Activated CD4-positive, alpha-beta memory T cell treated with anti-CD3 and anti-CD28 coated beads, Interleukin-2, amount 10 ng/mL, durations not matched to agents 7 days and 5 days (primary cell): Measurements from ENCODE around the gene TMEM181. TPM values are rescaled to one million over a fixed set of nuclear protein-coding genes. Genes with fewer than 3 reads are reported as not detected.
"Not testable (repeated sequence)": the region's sequence is repeated elsewhere in the genome, so short reads cannot be mapped to it uniquely, and the experiment has no call there.

Experiments
- CTCF ChIA-PET: fragments of 350-600 bp; sonication (Branson Sonifier 250); formaldehyde crosslinking; loops from one replicate; lab custom pipeline; 2021; ENCODE audit warnings: antibody characterized with exemption, inconsistent platforms; lab: Charles Lee
- POLR2A ChIA-PET: fragments of 350-600 bp; sonication (Branson Sonifier 250); formaldehyde crosslinking; loops from one replicate; lab custom pipeline; 2021; ENCODE audit warnings: antibody characterized with exemption; lab: Charles Lee
- DNase-seq: peaks from one replicate; pipeline ENCODE4 v3.0.0-alpha.2; 2020
- H3K27ac Mint-ChIP-seq: one replicate; pipeline ENCODE4 v1.8.0; 2021; ENCODE audit warnings: mild to moderate bottlenecking, mixed read lengths
- H3K27me3 Mint-ChIP-seq: one replicate; pipeline ENCODE4 v1.8.0; 2021; ENCODE audit warnings: mixed read lengths
- H3K36me3 Mint-ChIP-seq: one replicate; pipeline ENCODE4 v1.8.0; 2021; ENCODE audit warnings: low read depth, mixed read lengths
- H3K4me1 Mint-ChIP-seq: one replicate; pipeline ENCODE4 v1.8.0; 2021; ENCODE audit warnings: mixed read lengths
- H3K4me3 Mint-ChIP-seq: one replicate; pipeline ENCODE4 v1.8.0; 2021; ENCODE audit warnings: mild to moderate bottlenecking, mixed read lengths
- H3K9me3 Mint-ChIP-seq: one replicate; pipeline ENCODE4 v1.8.0; 2021; ENCODE audit warnings: mixed read lengths
- total RNA-seq, 2 experiments: library from RNA; stranded (reverse); gene quantifications; one replicate each; pipeline ENCODE4 v1.2.3, GENCODE V29; 2021

The TMEM181 gene
- total RNA-seq, 2 experiments from 2014 or later = 20.2 to 20.5 TPM

GRCh38 chr6:158642097-158642601, 82.3 kb downstream of the TMEM181 start:
- Mint-ChIP-seq H3K4me3 (peak overlapping the region; percentile 100), H3K27ac (peak overlapping the region; percentile 97), H3K4me1 (peaks cover 72% of the 10 kb centered on the region), H3K9me3 (no peaks in the 10 kb centered on the region), H3K36me3 (peaks cover 53% of the 10 kb centered on the region), H3K27me3 (no peaks in the 10 kb centered on the region)
- ChIA-PET POLR2A (interaction anchor here (1.9 to 10.2 kb wide), 5 partner anchors 10 to 74 kb away, joined by 6 to 192 read pairs (median 18); partner anchors contain the start of gene SYTL3), CTCF (interaction anchor here (0.8 to 5.0 kb wide), 2 partner anchors 18 to 49 kb away, joined by 4 to 51 read pairs; no protein-coding TSS in a partner anchor)
- peak; percentile 15 for DNase-seq

GRCh38 chr6:158643836-158644230, 83.9 kb downstream of the TMEM181 start:
- DNase-seq = no peak
- Mint-ChIP-seq H3K27ac (peak overlapping the region; percentile 97), H3K36me3 (peaks cover 43% of the 10 kb centered on the region), H3K4me3 (peak overlapping the region; percentile 100), H3K9me3 (no peaks in the 10 kb centered on the region), H3K27me3 (no peaks in the 10 kb centered on the region), H3K4me1 (peaks cover 75% of the 10 kb centered on the region)
- POLR2A ChIA-PET = interaction anchor here (0.9 to 10.2 kb wide), 29 partner anchors 8 to 437 kb away, joined by 3 to 192 read pairs (median 7); partner anchors contain the start of genes SYTL3, TAGAP and TMEM181
- CTCF ChIA-PET = interaction anchor here (0.8 to 5.0 kb wide), 12 partner anchors 9 to 431 kb away, joined by 3 to 51 read pairs (median 6); no protein-coding TSS in a partner anchor

GRCh38 chr6:158644231-158645063, 84.6 kb downstream of the TMEM181 start, which contains the start of gene DYNLT1:
Gene DYNLT1, minus strand, starts transcription at chr6:158644743. Its CDS starts 35 bp downstream, at chr6:158644708.
- DNase-seq = peak; percentile 92
- no peaks in the 10 kb centered on the region for H3K27me3 Mint-ChIP-seq
- POLR2A ChIA-PET = interaction anchor here (0.7 to 10.2 kb wide), 35 partner anchors 7 to 438 kb away, joined by 3 to 192 read pairs (median 5); partner anchors contain the start of genes SYTL3, TAGAP and TMEM181
- peaks cover 75% of the 10 kb centered on the region for H3K4me1 Mint-ChIP-seq
- CTCF ChIA-PET = interaction anchor here (0.8 to 5.0 kb wide), 13 partner anchors 8 to 432 kb away, joined by 3 to 51 read pairs (median 6); no protein-coding TSS in a partner anchor
- H3K4me3 Mint-ChIP-seq = peak within 1 kb of the TSS; percentile 100
- peak within 1 kb of the TSS; percentile 97 for H3K27ac Mint-ChIP-seq
- H3K36me3 Mint-ChIP-seq = peaks cover 37% of the 10 kb centered on the region
- H3K9me3 Mint-ChIP-seq = no peaks in the 10 kb centered on the region

GRCh38 chr6:158645064-158646022, 85.5 kb downstream of the TMEM181 start:
- peak overlapping the region; percentile 100 for H3K4me3 Mint-ChIP-seq
- H3K36me3 Mint-ChIP-seq = peaks cover 30% of the 10 kb centered on the region
- ChIA-PET POLR2A (interaction anchor here (0.9 to 10.2 kb wide), 27 partner anchors 7 to 438 kb away, joined by 3 to 192 read pairs (median 7); partner anchors contain the start of genes SYTL3 and TAGAP), CTCF (interaction anchor here (0.7 to 5.0 kb wide), 10 partner anchors 7 to 433 kb away, joined by 3 to 51 read pairs (median 6); no protein-coding TSS in a partner anchor)
- peak overlapping the region; percentile 76 for H3K27ac Mint-ChIP-seq
- peak; percentile 44 for DNase-seq
- no peaks in the 10 kb centered on the region for H3K9me3 Mint-ChIP-seq
- H3K4me1 Mint-ChIP-seq = peaks cover 69% of the 10 kb centered on the region
- H3K27me3 Mint-ChIP-seq = no peaks in the 10 kb centered on the region

- Mint-ChIP-seq H3K4me3 (peak overlapping the region; percentile 100), H3K27ac (peak overlapping the region; percentile 76), H3K27me3 (no peaks in the 10 kb centered on the region), H3K36me3 (peaks cover 28% of the 10 kb centered on the region), H3K9me3 (no peaks in the 10 kb centered on the region), H3K4me1 (peaks cover 66% of the 10 kb centered on the region)
- CTCF ChIA-PET = interaction anchor here (1.3 to 5.0 kb wide), 4 partner anchors 13 to 224 kb away, joined by 3 to 51 read pairs (median 24); no protein-coding TSS in a partner anchor
- DNase-seq = peak; percentile 15
- POLR2A ChIA-PET = interaction anchor here (1.0 to 10.2 kb wide), 9 partner anchors 6 to 436 kb away, joined by 3 to 192 read pairs (median 7); partner anchors contain the start of genes SYTL3 and TAGAP
These were observed 86.4 kb downstream of the TMEM181 start for GRCh38 chr6:158646023-158646910.

GRCh38 chr6:158647501-158647900, 87.6 kb downstream of the TMEM181 start:
- POLR2A ChIA-PET = interaction anchor here (1.3 to 9.9 kb wide), 4 partner anchors 13 to 397 kb away, joined by 3 to 105 read pairs (median 5); partner anchors contain the start of gene TAGAP
- CTCF ChIA-PET = interaction anchor here (3.6 kb wide), 1 partner anchor 12 kb away, joined by 21 read pairs; no protein-coding TSS in a partner anchor
- H3K27me3 Mint-ChIP-seq = no peaks in the 10 kb centered on the region
- peaks cover 61% of the 10 kb centered on the region for H3K4me1 Mint-ChIP-seq
- no peak for DNase-seq
- peaks cover 21% of the 10 kb centered on the region for H3K36me3 Mint-ChIP-seq
- no peaks in the 10 kb centered on the region for H3K9me3 Mint-ChIP-seq
- no peak overlapping the region for H3K4me3 Mint-ChIP-seq
- H3K27ac Mint-ChIP-seq = no peak overlapping the region

- Mint-ChIP-seq H3K9me3 (no peaks in the 10 kb centered on the region), H3K4me3 (peak overlapping the region; percentile 73), H3K36me3 (peaks cover 26% of the 10 kb centered on the region), H3K27ac (peak overlapping the region; percentile 90), H3K4me1 (peaks cover 68% of the 10 kb centered on the region), H3K27me3 (no peaks in the 10 kb centered on the region)
- ChIA-PET POLR2A (interaction anchor here (1.2 to 9.9 kb wide), 9 partner anchors 7 to 396 kb away, joined by 3 to 192 read pairs (median 10); partner anchors contain the start of genes DYNLT1 and TMEM181), CTCF (interaction anchor here (3.6 kb wide), 1 partner anchor 11 kb away, joined by 21 read pairs; no protein-coding TSS in a partner anchor)
- no peak for DNase-seq
These were observed 88.8 kb downstream of the TMEM181 start for GRCh38 chr6:158648682-158649131.

- POLR2A ChIA-PET = interaction anchor here (0.7 to 9.9 kb wide), 18 partner anchors 8 to 442 kb away, joined by 3 to 192 read pairs (median 5); partner anchors contain the start of genes DYNLT1, EZR and TMEM181
- peak; percentile 82 for DNase-seq
These were observed 89.6 kb downstream of the TMEM181 start, which contains the start of gene SYTL3 for GRCh38 chr6:158649289-158650143. Gene SYTL3, plus strand, starts transcription at chr6:158650054. Its CDS starts 13,215 bp downstream, at chr6:158663269.

GRCh38 chr6:158651981-158652737, 92.3 kb downstream of the TMEM181 start:
- peak overlapping the region; percentile 75 for H3K4me3 Mint-ChIP-seq
- H3K27me3 Mint-ChIP-seq, H3K9me3 Mint-ChIP-seq: not testable (repeated sequence)
- POLR2A ChIA-PET = interaction anchor here (1.0 to 9.9 kb wide), 9 partner anchors 8 to 393 kb away, joined by 3 to 192 read pairs (median 5); partner anchors contain the start of genes DYNLT1 and TAGAP
- peak; percentile 15 for DNase-seq
- H3K4me1 Mint-ChIP-seq = peaks cover 76% of the 10 kb centered on the region
- H3K27ac Mint-ChIP-seq = peak overlapping the region; percentile 98
- CTCF ChIA-PET = interaction anchor here (0.6 to 2.3 kb wide), 5 partner anchors 8 to 453 kb away, joined by 3 to 14 read pairs (median 3); partner anchors contain the start of gene DYNLT1
- H3K36me3 Mint-ChIP-seq = peaks cover 57% of the 10 kb centered on the region

More at GRCh38 chr6:158649289-158650143, 89.6 kb downstream of the TMEM181 start, which contains the start of gene SYTL3:
- peak within 1 kb of the TSS; percentile 90 for H3K27ac Mint-ChIP-seq
- peaks cover 31% of the 10 kb centered on the region for H3K36me3 Mint-ChIP-seq
- H3K9me3 Mint-ChIP-seq = no peaks in the 10 kb centered on the region
- CTCF ChIA-PET = interaction anchor here (0.9 to 3.6 kb wide), 4 partner anchors 10 to 428 kb away, joined by 3 to 21 read pairs (median 12); no protein-coding TSS in a partner anchor
- no peaks in the 10 kb centered on the region for H3K27me3 Mint-ChIP-seq
- H3K4me1 Mint-ChIP-seq = peaks cover 76% of the 10 kb centered on the region
- H3K4me3 Mint-ChIP-seq = peak within 1 kb of the TSS; percentile 73
